Activated CD4-positive, CD25-positive, alpha-beta regulatory T cell treated with anti-CD3 and anti-CD28 coated beads, Interleukin-2, amount 50 U/mL, for 16 hours (primary cell): ENCODE measurements around the gene SCRN1.

Source experiments
- DNase-seq: peaks from one replicate; pipeline ENCODE4 v3.0.0-alpha.2; 2020; ENCODE audit warnings: low read depth, low spot score

The SCRN1 gene

DNA sequence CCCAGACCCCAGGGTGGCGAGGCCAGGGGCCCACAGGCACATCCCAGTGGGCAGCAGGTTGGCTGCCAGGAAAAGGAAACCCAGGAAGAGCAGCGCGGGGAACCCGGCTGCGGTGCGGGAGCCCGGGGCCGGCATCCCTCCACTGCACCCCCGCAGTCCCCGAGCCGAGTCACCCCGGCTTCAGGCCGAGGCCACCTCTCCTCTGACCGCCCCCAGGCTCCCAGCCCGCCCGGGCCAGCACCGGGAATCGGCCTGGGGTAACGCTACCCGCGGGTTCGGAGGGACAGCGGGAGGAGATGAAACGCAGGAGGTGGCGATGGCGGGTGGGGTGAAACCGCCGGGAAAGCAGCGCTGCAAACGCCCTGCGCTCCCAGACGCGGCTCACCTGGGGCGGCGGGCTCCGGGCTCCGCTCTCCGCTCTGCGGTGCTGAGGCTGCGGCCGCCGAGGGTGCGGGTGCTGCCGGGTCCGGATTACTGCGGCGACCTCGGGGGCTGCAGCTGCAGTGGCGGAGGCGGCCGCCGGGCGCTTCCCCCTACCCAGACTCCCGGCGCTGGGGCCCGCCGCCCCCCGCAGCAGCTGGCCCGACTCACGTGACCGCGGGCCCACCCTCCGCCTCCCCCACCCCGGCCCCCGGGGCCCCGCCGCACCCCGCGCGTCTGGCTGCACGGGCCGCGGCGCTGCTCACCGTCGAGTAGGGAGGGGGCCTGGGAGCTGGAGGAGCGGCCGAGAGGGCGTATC lies at the start of gene SCRN1:
SCRN1 (minus strand) TSS at position 545 of the 739 bp plus-strand sequence. CDS start 20,734 bp downstream, outside the sequence.
- no peak for DNase-seq

GRCh38 chr7:30038196-30038980 lies 48.8 kb upstream of the SCRN1 start:
- DNase-seq = no peak

DNA sequence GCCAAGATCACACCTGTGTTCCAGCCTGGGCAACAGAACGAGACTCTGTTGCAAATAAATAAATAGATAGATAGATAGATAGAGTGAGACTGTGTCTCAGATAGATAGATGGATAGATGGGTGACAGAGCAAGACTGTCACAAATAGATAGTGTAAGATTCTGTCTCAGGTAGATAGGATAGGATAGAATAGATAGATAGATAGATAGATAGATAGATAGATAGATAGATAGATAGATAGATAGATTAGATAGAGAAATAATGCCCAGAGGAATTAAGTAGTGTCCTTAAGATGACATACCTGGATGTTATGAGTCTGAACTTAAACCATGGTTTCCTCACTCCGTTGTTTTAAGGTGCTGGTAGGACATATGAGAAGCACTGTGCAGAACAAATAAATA lies 46.6 kb upstream of the SCRN1 start:
- DNase-seq = no peak

GRCh38 chr7:30034501-30034900 lies 44.9 kb upstream of the SCRN1 start:
- DNase-seq = no peak

- DNase-seq = no peak
Observed at GRCh38 chr7:30032310-30033125, 42.9 kb upstream of the SCRN1 start.

- no peak for DNase-seq
Observed at GRCh38 chr7:30029696-30030095, 40.1 kb upstream of the SCRN1 start.

DNA sequence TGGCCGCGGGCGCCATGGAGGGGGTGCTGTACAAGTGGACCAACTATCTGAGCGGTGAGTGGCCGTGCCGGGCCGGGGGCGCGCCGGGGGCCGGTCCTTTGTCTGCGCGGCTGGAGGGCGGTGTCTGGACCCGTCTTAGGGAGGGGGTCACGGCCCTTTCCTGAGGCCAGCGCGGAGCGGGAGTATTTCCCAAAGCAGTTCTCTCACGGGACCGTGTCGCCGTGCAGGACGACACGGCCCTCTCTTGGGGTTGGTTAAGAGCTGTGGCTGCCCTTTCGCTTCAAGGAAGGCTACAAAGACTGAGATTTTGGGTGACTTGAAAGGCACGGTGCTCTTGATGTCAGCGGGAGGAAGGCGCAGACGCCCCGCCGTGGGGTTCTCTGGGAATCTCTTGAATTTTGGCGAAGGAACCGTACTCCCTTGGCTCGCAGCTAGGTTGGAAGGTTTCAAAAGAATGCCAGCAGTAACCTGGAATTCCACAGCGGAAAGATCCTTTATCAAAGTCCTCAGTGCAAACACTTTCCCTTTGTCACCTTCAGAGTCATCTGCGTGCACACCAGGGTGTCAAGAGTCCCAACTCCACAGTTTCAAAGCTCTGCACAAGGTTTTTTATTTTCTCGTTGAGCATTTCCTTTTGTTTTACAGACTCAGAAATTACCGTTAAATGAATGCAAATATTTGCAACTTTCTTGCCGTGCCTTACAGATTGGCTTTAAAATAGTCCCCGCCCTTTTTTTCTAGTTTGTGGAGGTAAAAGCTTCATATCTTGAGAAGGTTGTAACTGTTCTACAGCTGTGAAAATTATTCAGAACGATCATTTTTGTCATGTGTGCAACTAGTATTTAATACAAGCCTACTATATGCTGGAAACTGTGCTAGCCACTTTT lies 39.4 kb upstream of the SCRN1 start:
- no peak for DNase-seq

- DNase-seq = peak; percentile 78
Observed at GRCh38 chr7:30028216-30028748, 38.7 kb upstream of the SCRN1 start, which contains the start of gene PLEKHA8. Gene PLEKHA8 (plus strand): TSS chr7:30028412. CDS start chr7:30028763, 351 bp downstream.

DNA sequence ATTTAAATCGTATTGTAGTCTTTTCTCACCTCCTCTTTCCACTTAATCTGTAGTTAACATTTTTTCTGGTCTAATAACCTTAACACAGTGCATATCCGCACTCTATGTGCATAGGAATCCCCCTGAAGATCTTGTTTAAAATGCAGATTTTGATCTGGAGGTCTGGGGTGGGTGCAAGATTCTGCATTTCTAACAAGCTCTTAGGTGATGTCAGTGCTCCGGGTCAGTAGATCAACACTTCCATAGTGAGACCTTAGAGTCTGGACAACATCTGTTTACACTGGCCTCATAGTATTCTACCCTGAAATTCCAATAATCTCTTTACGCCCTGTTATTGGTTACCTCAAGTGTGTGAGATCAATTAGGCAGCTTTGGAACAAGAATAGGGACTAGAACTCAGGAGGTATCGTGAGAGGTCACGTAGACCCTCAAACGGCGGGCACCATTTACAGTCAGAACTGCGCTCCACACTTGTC lies 38.2 kb upstream of the SCRN1 start:
- no peak for DNase-seq

GRCh38 chr7:30027065-30027456 lies 37.5 kb upstream of the SCRN1 start:
- no peak for DNase-seq

DNA sequence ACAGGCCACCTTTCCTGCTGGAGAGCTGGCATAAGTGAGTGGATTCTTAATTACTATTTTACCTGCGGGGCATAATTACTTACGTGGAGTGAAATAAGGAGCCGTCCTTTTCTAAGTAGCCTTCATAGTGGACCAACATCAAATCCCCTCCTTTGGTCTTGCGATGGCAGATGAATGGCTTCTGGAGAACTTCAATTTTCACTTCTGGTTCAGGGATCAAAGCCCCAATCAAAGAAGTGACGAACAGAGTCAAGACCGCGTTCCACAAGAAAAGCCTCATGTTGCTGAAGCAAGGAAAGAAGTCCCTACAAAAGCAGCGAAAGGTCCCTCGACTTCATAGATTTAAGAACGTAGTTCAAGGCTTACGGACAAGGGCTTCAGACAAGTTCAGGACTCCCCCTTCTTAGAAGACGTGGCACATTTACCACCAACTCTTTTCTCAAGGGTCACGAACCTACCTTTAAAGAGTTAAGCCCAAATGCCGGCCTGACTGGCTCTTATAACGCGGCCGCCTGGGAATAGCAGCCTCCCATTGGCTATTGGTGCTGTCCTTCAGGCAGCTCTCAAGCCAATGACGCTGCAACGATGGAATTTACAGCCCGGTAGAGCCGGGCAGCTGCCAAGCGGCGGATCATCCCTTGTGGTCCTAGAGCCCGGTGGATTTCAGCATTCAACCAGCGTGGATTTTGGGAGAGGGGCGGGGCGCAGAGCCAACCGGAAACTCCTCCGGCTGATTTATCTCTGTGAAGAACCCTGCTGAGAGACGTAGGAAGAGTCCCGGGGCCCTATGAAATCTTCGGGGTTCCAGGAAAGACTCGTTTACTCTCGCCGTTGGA lies 36.8 kb upstream of the SCRN1 start, which contains the start of gene FKBP14:
FKBP14 (minus strand) TSS at position 474 of the 836 bp plus-strand sequence; CDS start at position 280, 194 bp downstream.
- peak; percentile 78 for DNase-seq

GRCh38 chr7:30023524-30023923 lies 33.9 kb upstream of the SCRN1 start:
- no peak for DNase-seq

GRCh38 chr7:30022991-30023390 lies 33.4 kb upstream of the SCRN1 start:
- no peak for DNase-seq

- no peak for DNase-seq
Observed at GRCh38 chr7:30020535-30020934, 30.9 kb upstream of the SCRN1 start.

DNA sequence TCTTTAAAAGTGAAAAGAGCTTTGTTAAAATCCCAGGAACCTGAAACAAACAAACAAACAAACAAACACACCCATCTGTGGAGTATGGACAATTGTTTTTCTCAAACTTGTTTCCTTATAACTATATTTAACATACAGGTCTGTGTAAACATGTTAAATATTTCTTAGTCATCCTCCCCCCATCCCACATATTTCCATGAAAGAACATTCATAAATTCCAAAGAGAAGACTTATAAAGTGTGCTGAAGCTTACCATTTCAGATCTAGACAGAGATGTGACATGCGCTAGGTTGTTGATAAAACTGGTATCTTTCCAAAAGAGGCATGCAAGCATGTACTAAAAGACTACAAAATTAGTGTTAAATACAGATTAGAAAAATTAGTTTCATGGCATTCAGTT lies 30.4 kb upstream of the SCRN1 start:
- no peak for DNase-seq

- no peak for DNase-seq
Observed at GRCh38 chr7:30019387-30019786, 29.8 kb upstream of the SCRN1 start.

- no peak for DNase-seq
Observed at GRCh38 chr7:30018451-30018850, 28.9 kb upstream of the SCRN1 start.

DNA sequence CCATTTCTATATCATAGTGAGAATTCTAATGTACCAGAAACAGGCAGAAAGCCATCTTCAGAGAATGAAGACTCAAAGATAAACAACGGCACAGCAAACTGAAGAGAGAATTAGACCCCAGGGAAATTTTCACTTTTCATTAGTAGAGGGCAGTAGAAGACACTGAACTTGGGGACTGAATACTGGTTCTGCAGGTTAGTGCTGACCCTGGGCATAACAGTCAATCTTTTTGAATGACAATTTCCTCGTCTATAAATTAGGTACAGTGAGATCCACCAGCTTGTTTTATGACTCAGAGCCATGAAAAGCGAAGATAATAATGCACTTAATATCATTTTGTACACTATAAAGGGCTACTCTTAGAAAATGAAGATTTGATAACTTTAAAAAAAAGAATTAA lies 23.2 kb upstream of the SCRN1 start:
- no peak for DNase-seq

GRCh38 chr7:30010021-30010420 lies 20.4 kb upstream of the SCRN1 start:
- no peak for DNase-seq

- no peak for DNase-seq
Observed at GRCh38 chr7:30005464-30005863, 15.9 kb upstream of the SCRN1 start.
